LNCAP (cell line): Measurements from ENCODE around the gene NDUFA13.
A peak's percentile ranks its signal among the peaks of the same experiment; 100 is the strongest.

Experiments
- CTCF ChIP-seq: fragments of 450-650 bp; IDR thresholded peaks from 2 replicates; pipeline ENCODE4 v1.5.1; 2017; ENCODE audit warnings: mild to moderate bottlenecking

The NDUFA13 gene

GRCh38 chr19:19515642-19516519 is at the start of gene NDUFA13:
Gene NDUFA13 (plus strand): TSS chr19:19516225. CDS start chr19:19516239, 14 bp downstream.
- TF ChIP-seq CTCF: no peak

GRCh38 chr19:19468424-19469050 is 47.5 kb upstream of the NDUFA13 start:
- TF ChIP-seq CTCF: no peak

GRCh38 chr19:19470579-19470978 is 45.4 kb upstream of the NDUFA13 start:
- TF ChIP-seq CTCF: no peak

- no peak for TF ChIP-seq CTCF
Measured at GRCh38 chr19:19471682-19472081, 44.3 kb upstream of the NDUFA13 start.

- no peak for TF ChIP-seq CTCF
Measured at GRCh38 chr19:19475015-19475765, 40.8 kb upstream of the NDUFA13 start.

GRCh38 chr19:19475849-19476828 is 39.9 kb upstream of the NDUFA13 start:
- TF ChIP-seq CTCF: peak; percentile 27; the same call in 1 of the 2 replicates
